ENCODE measurements around the gene AKAP8.
"Not testable (repeated sequence)": the region's sequence is repeated elsewhere in the genome, so short reads cannot be mapped to it uniquely, and the experiment has no call there.

AKAP8 gene

GRCh38 chr19:15379083-15379998 lies at the start of gene AKAP8:
Gene AKAP8, minus strand, starts transcription at chr19:15379787. Its CDS starts 56 bp downstream, at chr19:15379731.
- DNase-seq = peak; percentile 97

GRCh38 chr19:15427991-15428471 lies 48.4 kb upstream of the AKAP8 start:
- no peak for DNase-seq

- no peak for DNase-seq
Observed at GRCh38 chr19:15427350-15427700, 47.7 kb upstream of the AKAP8 start.

- DNase-seq = no peak
Observed at GRCh38 chr19:15426485-15427349, 47.1 kb upstream of the AKAP8 start.

- DNase-seq = no peak
Observed at GRCh38 chr19:15425321-15425950, 45.8 kb upstream of the AKAP8 start.

- DNase-seq = no peak
Observed at GRCh38 chr19:15424692-15425272, 45.2 kb upstream of the AKAP8 start.

GRCh38 chr19:15424121-15424520 lies 44.5 kb upstream of the AKAP8 start:
- no peak for DNase-seq

- no peak for DNase-seq
Observed at GRCh38 chr19:15423130-15423529, 43.5 kb upstream of the AKAP8 start.

- DNase-seq = no peak
Observed at GRCh38 chr19:15422296-15423075, 42.9 kb upstream of the AKAP8 start.

GRCh38 chr19:15421721-15422260 lies 42.2 kb upstream of the AKAP8 start:
- DNase-seq = no peak

- no peak for DNase-seq
Observed at GRCh38 chr19:15421136-15421695, 41.6 kb upstream of the AKAP8 start.

DNA sequence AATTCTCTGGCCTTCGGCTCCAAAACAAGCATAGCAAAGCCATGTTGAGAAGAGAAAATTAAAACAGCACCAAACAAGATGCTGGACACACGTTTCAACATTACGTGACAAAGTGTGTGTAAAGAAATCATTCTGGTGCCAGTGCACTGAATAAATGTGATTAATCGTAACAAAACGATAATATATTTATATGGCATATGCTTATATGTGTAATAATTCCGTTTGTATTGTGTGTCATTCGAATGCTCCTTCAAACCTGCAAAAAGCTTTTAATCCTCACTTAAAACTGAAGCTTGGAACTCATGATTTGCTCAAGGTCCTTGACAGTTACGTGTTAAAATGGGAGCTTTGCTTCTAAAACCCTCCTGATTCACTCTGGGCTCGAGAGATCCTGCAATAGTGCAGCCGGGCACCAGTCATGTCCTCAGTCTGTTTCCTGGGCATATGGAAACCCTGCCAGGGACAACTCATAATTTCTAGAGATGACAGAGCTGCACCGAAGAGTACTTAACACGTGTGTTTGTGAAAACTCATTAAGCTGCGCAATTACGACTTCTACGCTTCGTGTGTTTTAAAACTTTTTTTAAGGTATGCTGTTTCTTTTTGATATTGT lies 39.9 kb upstream of the AKAP8 start:
- no peak for DNase-seq

DNA sequence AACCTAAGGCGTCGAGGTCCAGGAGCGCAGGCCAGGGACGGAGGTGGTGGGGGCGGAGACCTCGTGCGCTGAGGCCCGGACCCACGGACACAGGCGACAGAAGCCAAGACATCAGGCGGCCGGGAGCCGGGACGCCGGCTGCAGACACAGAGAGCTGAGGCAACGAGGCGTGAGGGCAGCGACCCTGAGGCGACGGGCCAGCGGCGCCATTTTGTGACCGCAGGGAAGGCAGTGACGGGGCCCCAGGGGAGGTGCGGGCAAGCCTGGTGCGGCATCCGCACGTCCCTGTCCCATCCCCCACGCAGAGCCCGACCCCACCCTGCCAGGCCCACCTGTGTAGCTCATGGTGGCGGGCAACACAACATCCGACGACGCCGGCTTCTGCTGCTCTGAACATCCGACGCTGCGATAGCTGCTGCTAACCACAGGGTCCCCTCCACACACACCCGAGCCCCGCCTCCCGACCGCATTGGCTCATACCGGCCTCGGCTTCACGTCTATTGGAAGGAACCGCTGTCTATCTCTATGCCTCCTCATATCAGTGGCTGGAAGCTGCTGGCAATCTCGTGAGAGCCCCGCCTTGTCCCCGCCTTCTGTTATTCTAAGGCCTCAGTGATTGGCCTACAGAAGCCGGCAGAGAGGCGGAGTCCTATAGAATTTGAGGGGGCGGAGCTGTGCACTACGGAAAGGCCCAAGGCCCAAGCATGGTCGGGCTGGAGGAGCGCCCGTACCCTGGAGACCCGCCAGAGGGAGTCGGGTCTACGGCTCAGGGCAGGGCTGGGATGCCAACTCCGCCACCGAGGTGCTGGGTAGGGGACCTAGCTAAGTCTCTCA lies 39.2 kb upstream of the AKAP8 start, which contains the start of gene AKAP8L:
Gene AKAP8L, minus strand, starts transcription at position 410 of the 834 bp plus-strand sequence. Its CDS starts 65 bp downstream, at position 345.
- peak; percentile 97 for DNase-seq

GRCh38 chr19:15418231-15418578 lies 38.6 kb upstream of the AKAP8 start:
- no peak for DNase-seq

- DNase-seq = no peak
Observed at GRCh38 chr19:15417699-15418098, 38.1 kb upstream of the AKAP8 start.

GRCh38 chr19:15412832-15413231 lies 33.2 kb upstream of the AKAP8 start:
- no peak for DNase-seq

DNA sequence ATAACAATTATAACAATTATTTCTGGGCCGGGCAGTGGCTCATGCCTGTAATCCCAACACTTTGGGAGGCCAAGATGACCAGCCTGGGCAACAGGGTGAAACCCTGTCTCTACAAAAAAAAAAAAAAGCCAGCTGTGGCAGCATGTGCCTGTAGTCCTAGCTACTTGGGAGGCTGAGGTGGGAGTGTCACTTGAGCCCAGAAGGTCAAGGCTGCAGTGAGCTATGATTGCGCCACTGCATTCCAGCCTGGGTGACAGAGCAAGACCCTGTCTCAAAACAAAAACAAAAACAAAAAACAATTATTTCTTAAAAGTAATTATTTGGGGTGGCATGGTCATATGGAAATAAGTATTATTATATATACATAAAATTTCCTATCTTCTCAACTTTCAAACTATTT lies 31.8 kb upstream of the AKAP8 start:
- not testable (repeated sequence) for DNase-seq

DNA sequence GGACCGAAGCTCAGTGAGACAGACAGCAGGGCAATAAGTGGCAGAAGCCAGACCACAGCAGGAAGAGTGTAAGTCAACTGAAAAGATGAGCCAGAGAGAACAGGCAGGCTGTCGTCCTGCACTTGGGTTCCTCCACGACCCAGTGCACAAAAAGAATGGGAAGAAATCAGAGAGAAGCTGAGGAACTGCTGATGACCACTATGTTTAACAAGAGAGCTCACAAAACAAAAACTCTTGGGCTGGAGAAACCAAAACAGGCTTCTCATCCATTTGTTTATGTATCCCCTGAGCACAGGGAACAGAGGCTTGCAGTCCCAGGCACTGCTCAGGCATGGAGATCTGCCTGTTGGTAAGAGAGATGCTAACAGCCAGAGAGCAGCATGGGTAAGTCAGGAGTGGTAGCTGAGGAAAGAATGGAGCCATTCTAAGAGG lies 25.2 kb upstream of the AKAP8 start:
- DNase-seq = no peak

DNA sequence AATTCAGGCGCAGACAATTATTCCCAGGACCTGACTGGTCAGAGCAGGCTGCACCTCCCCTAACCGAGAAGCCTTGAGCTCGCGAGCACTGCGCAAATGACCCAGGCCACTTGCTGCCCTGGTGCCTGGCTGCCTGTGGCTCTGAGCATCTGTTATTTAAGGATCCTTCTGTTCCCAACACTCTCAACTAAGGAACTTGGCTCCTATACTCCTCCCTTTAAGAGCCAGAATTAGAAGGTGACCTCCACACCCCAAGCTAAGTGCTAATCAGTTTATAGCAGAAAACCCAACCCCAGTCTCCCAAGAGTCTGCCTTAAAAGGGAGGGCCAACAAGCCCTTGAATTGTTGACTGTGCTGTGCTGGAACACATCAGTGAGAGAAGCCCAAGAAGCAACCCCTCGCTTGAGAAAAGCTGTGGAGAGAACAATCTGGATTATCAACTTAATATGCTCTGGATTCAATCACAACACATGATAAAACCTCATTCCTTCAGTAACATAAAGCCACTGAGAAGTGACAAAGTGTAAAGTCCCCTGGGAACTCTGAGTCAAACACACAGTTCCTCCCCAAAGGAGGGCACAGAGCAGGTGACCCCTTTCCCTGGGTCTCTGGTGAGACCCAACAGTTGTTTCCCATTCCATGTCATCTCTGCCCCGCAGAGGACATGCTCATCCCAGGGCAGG lies 24.7 kb upstream of the AKAP8 start:
- DNase-seq = no peak
